GM06990 (cell line): Measurements from ENCODE around the gene CPNE5.

Experiments
- DNase-seq: peaks from one replicate; pipeline ENCODE4 v3.0.0-alpha.2; 2011; ENCODE audit not compliant: insufficient read length; ENCODE audit errors: extremely low read depth
- H3K27me3 ChIP-seq: replicated peaks from 2 replicates; pipeline ENCODE4 v1.6.0; 2011; ENCODE audit warnings: low read length; ENCODE audit not compliant: control insufficient read depth, insufficient read depth
- H3K36me3 ChIP-seq: 2 replicates; pipeline ENCODE4 v1.5.1; 2011; ENCODE audit warnings: low read length; ENCODE audit not compliant: control insufficient read depth, insufficient read depth
- H3K4me3 ChIP-seq: replicated peaks from 2 replicates; pipeline ENCODE4 v1.5.1; 2011; ENCODE audit warnings: low read depth, mild to moderate bottlenecking, control low read depth, low read length
- TF ChIP-seq, protein P1 (sequence below): IDR thresholded peaks from 2 replicates; pipeline ENCODE4 v1.5.1; 2011; ENCODE audit warnings: low read length, control low read depth, mild to moderate bottlenecking, inconsistent platforms; ENCODE audit not compliant: insufficient read depth, poor library complexity, severe bottlenecking

CPNE5 gene

DNA sequence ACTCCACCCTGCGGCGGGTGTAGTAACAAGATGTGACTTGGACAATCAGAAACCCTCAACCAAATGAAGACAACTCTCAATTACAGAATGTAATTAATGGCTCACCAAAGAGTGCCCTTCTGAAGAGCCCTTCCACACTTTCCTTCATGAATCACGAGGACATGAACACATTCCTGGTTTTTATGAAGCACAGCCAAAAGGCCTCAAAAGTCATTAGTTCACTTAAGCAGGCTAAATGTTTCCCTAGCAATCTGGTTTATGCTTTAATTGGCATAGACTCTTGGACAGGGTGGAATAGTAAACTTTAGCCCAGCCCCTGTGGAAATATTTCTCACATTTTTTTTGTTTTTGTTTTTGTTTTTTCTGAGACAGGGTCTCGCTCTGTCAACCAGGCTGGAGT is 20.5 kb downstream of the CPNE5 start:
- no peak for DNase-seq
- Histone ChIP-seq H3K4me3 (no peak overlapping the region), H3K27me3 (no peaks in the 10 kb centered on the region), H3K36me3 (no peaks in the 10 kb centered on the region)
- TF ChIP-seq, protein P1, sequence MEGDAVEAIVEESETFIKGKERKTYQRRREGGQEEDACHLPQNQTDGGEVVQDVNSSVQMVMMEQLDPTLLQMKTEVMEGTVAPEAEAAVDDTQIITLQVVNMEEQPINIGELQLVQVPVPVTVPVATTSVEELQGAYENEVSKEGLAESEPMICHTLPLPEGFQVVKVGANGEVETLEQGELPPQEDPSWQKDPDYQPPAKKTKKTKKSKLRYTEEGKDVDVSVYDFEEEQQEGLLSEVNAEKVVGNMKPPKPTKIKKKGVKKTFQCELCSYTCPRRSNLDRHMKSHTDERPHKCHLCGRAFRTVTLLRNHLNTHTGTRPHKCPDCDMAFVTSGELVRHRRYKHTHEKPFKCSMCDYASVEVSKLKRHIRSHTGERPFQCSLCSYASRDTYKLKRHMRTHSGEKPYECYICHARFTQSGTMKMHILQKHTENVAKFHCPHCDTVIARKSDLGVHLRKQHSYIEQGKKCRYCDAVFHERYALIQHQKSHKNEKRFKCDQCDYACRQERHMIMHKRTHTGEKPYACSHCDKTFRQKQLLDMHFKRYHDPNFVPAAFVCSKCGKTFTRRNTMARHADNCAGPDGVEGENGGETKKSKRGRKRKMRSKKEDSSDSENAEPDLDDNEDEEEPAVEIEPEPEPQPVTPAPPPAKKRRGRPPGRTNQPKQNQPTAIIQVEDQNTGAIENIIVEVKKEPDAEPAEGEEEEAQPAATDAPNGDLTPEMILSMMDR: no peak

DNA sequence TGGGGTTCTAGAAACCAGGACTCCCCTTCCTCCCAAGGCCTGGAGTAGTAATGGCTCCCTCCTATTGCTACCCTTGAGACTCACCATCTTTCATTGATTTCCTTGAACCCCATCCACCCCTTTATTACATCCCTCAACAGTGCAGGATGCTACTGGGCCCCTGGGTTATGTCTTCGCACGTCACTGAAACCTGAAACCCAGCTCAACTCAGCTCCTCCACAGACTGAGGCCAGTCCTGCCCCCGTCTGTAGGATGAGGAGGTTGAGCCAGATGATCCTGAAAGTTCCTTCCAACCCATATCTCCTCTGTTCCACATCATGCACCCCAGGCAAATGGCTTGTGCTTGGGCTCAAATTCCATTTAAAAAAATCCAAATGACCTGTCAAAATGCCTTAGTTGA is 21.4 kb downstream of the CPNE5 start:
- no peak for DNase-seq
- TF ChIP-seq, protein P1: no peak
- Histone ChIP-seq H3K4me3 (no peak overlapping the region), H3K27me3 (no peaks in the 10 kb centered on the region), H3K36me3 (no peaks in the 10 kb centered on the region)

DNA sequence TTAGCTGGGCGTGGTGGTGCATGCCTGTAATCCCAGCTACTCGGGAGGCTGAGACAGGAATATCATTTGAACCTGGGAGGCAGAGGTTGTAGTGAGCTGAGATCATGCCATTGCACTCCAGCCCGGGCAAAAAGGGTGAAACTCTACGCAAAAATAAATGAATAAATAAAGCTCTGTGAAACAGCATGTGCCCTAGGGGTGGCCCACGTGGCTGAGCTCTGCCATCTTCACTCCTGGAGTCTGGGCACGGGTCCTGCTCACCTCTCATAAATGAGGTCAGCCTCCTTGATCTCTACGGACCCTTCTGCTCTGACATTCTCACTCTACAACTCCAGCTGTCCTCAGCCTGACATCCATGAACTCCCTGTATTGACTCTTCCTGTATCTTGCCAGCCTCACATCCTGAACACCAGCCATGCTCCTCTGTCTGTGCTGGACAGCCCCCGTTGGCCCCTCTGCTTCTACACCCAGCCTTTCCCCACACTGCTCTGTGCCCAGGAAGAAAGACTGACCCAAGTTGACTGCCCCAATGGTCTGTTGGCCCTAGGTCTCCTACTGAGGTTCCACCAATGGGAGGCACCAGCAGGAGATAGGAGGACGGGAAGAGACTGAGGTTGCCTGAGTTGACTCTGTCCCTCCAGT is 21.9 kb downstream of the CPNE5 start:
- H3K27me3 ChIP-seq: no peaks in the 10 kb centered on the region; the same call in 1 of the 2 replicates
- H3K4me3 ChIP-seq: no peak overlapping the region
- no peaks in the 10 kb centered on the region for H3K36me3 ChIP-seq
- DNase-seq: no peak
- TF ChIP-seq, protein P1: no peak

DNA sequence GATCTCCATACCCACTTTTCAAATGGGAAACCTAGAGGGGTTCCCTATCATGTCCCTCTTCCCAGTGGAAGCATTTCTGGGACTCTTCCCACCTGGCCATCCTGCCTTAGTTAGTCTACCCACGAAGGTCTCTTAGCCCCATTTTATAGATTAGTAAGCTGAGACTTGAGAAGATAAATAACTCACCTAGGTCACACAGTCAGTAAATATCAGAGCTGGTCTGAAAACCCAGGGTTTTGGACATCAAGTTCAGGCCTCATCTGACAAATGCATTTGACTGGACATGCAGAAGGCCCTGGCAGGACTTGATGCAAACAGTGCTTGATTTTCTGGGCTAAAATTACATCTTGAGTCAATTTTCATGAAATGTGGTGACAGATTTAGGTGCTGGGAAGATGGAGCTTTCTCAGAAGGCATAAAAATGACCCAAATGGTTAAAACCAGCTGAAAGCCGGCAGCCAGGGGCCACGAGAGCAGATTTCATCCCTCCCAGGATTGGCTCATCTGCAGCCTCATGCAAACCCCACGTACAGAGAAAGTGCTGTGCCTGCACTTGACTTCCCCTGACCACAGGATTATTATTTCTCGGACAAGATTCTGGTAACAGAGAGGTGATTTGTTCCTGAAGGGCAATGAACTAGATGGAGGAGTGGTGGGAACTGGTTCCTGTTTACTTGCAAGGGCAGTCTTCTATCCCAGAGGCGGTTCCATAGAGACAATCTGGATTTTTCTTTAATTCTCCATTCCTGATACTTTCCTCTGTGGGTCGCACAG is 23.1 kb downstream of the CPNE5 start:
- Histone ChIP-seq H3K36me3 (no peaks in the 10 kb centered on the region), H3K4me3 (no peak overlapping the region), H3K27me3 (no peaks in the 10 kb centered on the region; the same call in 1 of the 2 replicates)
- TF ChIP-seq, protein P1: no peak
- DNase-seq: no peak

DNA sequence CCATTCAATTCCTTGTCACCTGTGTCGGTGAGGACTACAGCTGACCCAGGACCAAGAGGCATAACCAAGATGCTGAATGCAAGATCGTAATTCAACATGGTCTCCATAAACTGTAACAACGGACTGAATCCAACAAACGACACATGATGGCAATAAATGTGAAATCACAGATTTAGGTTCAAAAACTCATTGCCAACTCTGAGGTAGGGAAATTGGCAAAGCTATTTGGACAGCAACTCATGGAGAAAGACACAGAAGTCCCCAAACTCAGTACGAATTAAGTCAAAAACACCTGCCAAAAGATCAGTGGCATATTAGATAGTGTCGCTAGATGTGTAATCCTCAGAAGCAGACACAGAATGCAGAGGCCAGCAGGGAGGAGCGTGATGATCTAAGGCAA is 25.0 kb downstream of the CPNE5 start:
- H3K36me3 ChIP-seq: no peaks in the 10 kb centered on the region
- TF ChIP-seq, protein P1: no peak
- H3K4me3 ChIP-seq: no peak overlapping the region
- H3K27me3 ChIP-seq: no peaks in the 10 kb centered on the region; the same call in 1 of the 2 replicates
- no peak for DNase-seq
